ENCODE data around the gene GUCY1A1. TPM values are rescaled to one million over a fixed set of nuclear protein-coding genes. Genes with fewer than 3 reads are reported as not detected.

The GUCY1A1 gene
- polyA plus RNA-seq, 1 donor from 2014 or later: 13.6 TPM

- H3F3A ChIP-seq (ENCODE audit: insufficient read depth, low read length, poor library complexity, severe bottlenecking): no peaks in the 10 kb centered on the region
- H3K27me3 ChIP-seq (ENCODE audit: insufficient read depth, low read depth, low read length): no peaks in the 10 kb centered on the region
- no peak overlapping the region for H3K27ac ChIP-seq (ENCODE audit: low read length)
- no peak overlapping the region for H2AFZ ChIP-seq (ENCODE audit: low read depth, low read length)
- no peaks in the 10 kb centered on the region for H3K9me2 ChIP-seq (ENCODE audit: insufficient read depth, low read length)
- no peaks in the 10 kb centered on the region for H3K79me2 ChIP-seq (replicated peaks; ENCODE audit: insufficient read depth, low read length)
- no peak overlapping the region for H3K4me3 ChIP-seq (ENCODE audit: low read length)
- TF ChIP-seq EZH2 (IDR thresholded peaks at IDR 0.05; ENCODE audit: borderline replicate concordance, insufficient read depth, low read length, poor library complexity, severe bottlenecking) (no peak), SMC3 (conservative IDR thresholded peaks at IDR 0.05; ENCODE audit: poor library complexity) (no peak), CTCF (IDR thresholded peaks at IDR 0.05; ENCODE audit: poor library complexity, severe bottlenecking) (no peak)
- H3K36me3 ChIP-seq (ENCODE audit: insufficient read depth, low read length): no peaks in the 10 kb centered on the region
- no peak overlapping the region for H3K9ac ChIP-seq (ENCODE audit: low read length)
- no peaks in the 10 kb centered on the region for H4K20me1 ChIP-seq (ENCODE audit: insufficient read depth)
- H3K4me2 ChIP-seq (ENCODE audit: low read length): no peak overlapping the region
- no peaks in the 10 kb centered on the region for H3K9me3 ChIP-seq (ENCODE audit: low read length)
These were observed 43.3 kb downstream of the GUCY1A1 start for GRCh38 chr4:155709918-155710317.

GRCh38 chr4:155711556-155711955 is 44.9 kb downstream of the GUCY1A1 start:
- H3K27me3 ChIP-seq (ENCODE audit: insufficient read depth, low read depth, low read length): no peaks in the 10 kb centered on the region
- H3K4me3 ChIP-seq (ENCODE audit: low read length): no peak overlapping the region
- no peaks in the 10 kb centered on the region for H3K9me3 ChIP-seq (ENCODE audit: low read length)
- no peak for TF ChIP-seq RAD21 (conservative IDR thresholded peaks at IDR 0.05)
- no peak overlapping the region for H3K4me2 ChIP-seq (ENCODE audit: low read length)
- no peak overlapping the region for H3K27ac ChIP-seq (ENCODE audit: low read length)
- H3K9me2 ChIP-seq (ENCODE audit: insufficient read depth, low read length): no peaks in the 10 kb centered on the region
- H4K20me1 ChIP-seq (ENCODE audit: insufficient read depth): no peaks in the 10 kb centered on the region
- H2AFZ ChIP-seq (ENCODE audit: low read depth, low read length): no peak overlapping the region
- no peak overlapping the region for H3K9ac ChIP-seq (ENCODE audit: low read length)
- H3F3A ChIP-seq (ENCODE audit: insufficient read depth, low read length, poor library complexity, severe bottlenecking): no peaks in the 10 kb centered on the region
- H3K79me2 ChIP-seq (replicated peaks; ENCODE audit: insufficient read depth, low read length): no peaks in the 10 kb centered on the region
- no peaks in the 10 kb centered on the region for H3K36me3 ChIP-seq (ENCODE audit: insufficient read depth, low read length)

GRCh38 chr4:155712846-155713245 is 46.2 kb downstream of the GUCY1A1 start:
- Histone ChIP-seq H3K27me3 (ENCODE audit: insufficient read depth, low read depth, low read length) (no peaks in the 10 kb centered on the region), H3K9me3 (ENCODE audit: low read length) (no peaks in the 10 kb centered on the region), H3K27ac (ENCODE audit: low read length) (no peak overlapping the region), H3K4me2 (ENCODE audit: low read length) (no peak overlapping the region), H3K4me3 (ENCODE audit: low read length) (no peak overlapping the region), H4K20me1 (ENCODE audit: insufficient read depth) (no peaks in the 10 kb centered on the region), H3F3A (ENCODE audit: insufficient read depth, low read length, poor library complexity, severe bottlenecking) (no peaks in the 10 kb centered on the region), H3K36me3 (ENCODE audit: insufficient read depth, low read length) (no peaks in the 10 kb centered on the region), H2AFZ (ENCODE audit: low read depth, low read length) (no peak overlapping the region), H3K9me2 (ENCODE audit: insufficient read depth, low read length) (no peaks in the 10 kb centered on the region), H3K9ac (ENCODE audit: low read length) (no peak overlapping the region), H3K79me2 (replicated peaks; ENCODE audit: insufficient read depth, low read length) (no peaks in the 10 kb centered on the region)
- TF ChIP-seq REST (IDR thresholded peaks at IDR 0.05; ENCODE audit: borderline replicate concordance) (no peak), EZH2 (IDR thresholded peaks at IDR 0.05; ENCODE audit: borderline replicate concordance, insufficient read depth, low read length, poor library complexity, severe bottlenecking) (no peak), POLR2AphosphoS5 (IDR thresholded peaks at IDR 0.05) (no peak), EP300 (conservative IDR thresholded peaks at IDR 0.05; ENCODE audit: poor library complexity, severe bottlenecking) (no peak), RAD21 (conservative IDR thresholded peaks at IDR 0.05) (no peak), CTCF (IDR thresholded peaks at IDR 0.05; ENCODE audit: poor library complexity, severe bottlenecking) (no peak), MXI1 (conservative IDR thresholded peaks at IDR 0.05; ENCODE audit: poor library complexity, severe bottlenecking) (no peak), TAF1 (IDR thresholded peaks at IDR 0.05; ENCODE audit: low read depth) (no peak), SMC3 (conservative IDR thresholded peaks at IDR 0.05; ENCODE audit: poor library complexity) (no peak)

Data from neural cell (in vitro differentiated cells).